Endothelial cell of umbilical vein (primary cell): ENCODE measurements around the gene ATF3. TPM values are rescaled to one million over a fixed set of nuclear protein-coding genes. Genes with fewer than 3 reads are reported as not detected.

Source experiments
- BruUV-seq: library from RNA; stranded (reverse); fragments of 400-500 nt; replicated peaks from 2 replicates; lab custom pipeline; 2021; lab: Mats Ljungman, UMichigan
- CTCF ChIA-PET: fragments of 300-600, 350-600 bp; sonication (Branson Sonifier 250); formaldehyde crosslinking; loops from one replicate; lab custom pipeline; 2021; ENCODE audit warnings: antibody characterized with exemption, inconsistent platforms; lab: Charles Lee
- POLR2A ChIA-PET: fragments of 300-600, 350-600 bp; sonication (Branson Sonifier 250); formaldehyde crosslinking; loops from one replicate; lab custom pipeline; 2021; ENCODE audit warnings: antibody characterized with exemption, inconsistent platforms; lab: Charles Lee
- DNase-seq: peaks from one replicate; pipeline ENCODE4 v3.0.0-alpha.2; 2011; ENCODE audit warnings: low read depth, low spot score
- FAIRE-seq: peaks from 2 replicates; lab custom pipeline; 2011; peaks lifted over from hg19 to GRCh38; lab: Jason Lieb, UNC
- H2AFZ ChIP-seq: 2 replicates; pipeline ENCODE4 v1.6.0; 2012; ENCODE audit warnings: low read depth, low read length, control low read depth, inconsistent platforms
- H3K27ac ChIP-seq: 2 replicates; pipeline ENCODE4 v1.5.1; 2011; ENCODE audit warnings: low read depth, mild to moderate bottlenecking, control low read depth, low read length, moderate library complexity; ENCODE audit not compliant: insufficient read depth
- H3K27me3 ChIP-seq, 2 experiments: 2 replicates each; pipeline versions ENCODE4 v1.6.0 to v1.6.1; 2011; ENCODE audit warnings: low read length in 2 of 2, mixed read lengths in 1 of 2; ENCODE audit not compliant: control insufficient read depth in 2 of 2, insufficient read depth in 2 of 2
- H3K36me3 ChIP-seq, 2 experiments: 2 replicates in 1 of 2; 3 replicates in 1 of 2; pipeline ENCODE4 v1.5.1; 2011; ENCODE audit warnings: low read length in 2 of 2, mild to moderate bottlenecking in 1 of 2, moderate library complexity in 1 of 2; ENCODE audit not compliant: control insufficient read depth in 2 of 2, insufficient read depth in 2 of 2; ENCODE audit errors: extremely low read depth in 1 of 2
- H3K4me1 ChIP-seq: 3 replicates; pipeline ENCODE4 v1.5.1; 2011; ENCODE audit warnings: mild to moderate bottlenecking, low read length; ENCODE audit not compliant: control insufficient read depth, insufficient read depth; ENCODE audit errors: extremely low read depth
- H3K4me2 ChIP-seq: 2 replicates; pipeline ENCODE4 v1.6.1; 2011; ENCODE audit warnings: low read length, control low read depth, mixed read lengths; ENCODE audit not compliant: insufficient read depth
- H3K4me3 ChIP-seq, 3 experiments: fragments of 200-600 bp in 1 of 3; sonication (generic), shearing (Covaris generic) in 1 of 3; replicated peaks in 1 of 3; 2 replicates each; pipeline ENCODE4 v1.5.1; 2011 to 2016; ENCODE audit warnings: control low read depth in 3 of 3, low read length in 3 of 3, mild to moderate bottlenecking in 2 of 3, inconsistent platforms in 1 of 3, low read depth in 1 of 3, moderate library complexity in 1 of 3; ENCODE audit not compliant: insufficient read depth in 1 of 3
- H3K79me2 ChIP-seq: 2 replicates; pipeline ENCODE4 v1.6.0; 2012; ENCODE audit warnings: low read length, inconsistent platforms; ENCODE audit not compliant: control insufficient read depth, insufficient read depth
- H3K9ac ChIP-seq: replicated peaks from 2 replicates; pipeline ENCODE3; 2011; ENCODE audit warnings: low read length, control low read depth; ENCODE audit not compliant: insufficient read depth; ENCODE audit errors: extremely low read depth
- H3K9me1 ChIP-seq: replicated peaks from 3 replicates; pipeline ENCODE4 v1.6.0; 2011; ENCODE audit warnings: mild to moderate bottlenecking, low read length; ENCODE audit not compliant: control insufficient read depth, insufficient read depth; ENCODE audit errors: extremely low read depth
- H3K9me3 ChIP-seq: replicated peaks from 2 replicates; pipeline ENCODE4 v1.5.1; 2012; ENCODE audit warnings: low read length, inconsistent platforms; ENCODE audit not compliant: control insufficient read depth, insufficient read depth
- H4K20me1 ChIP-seq: replicated peaks from 2 replicates; pipeline ENCODE3; 2011; ENCODE audit warnings: mild to moderate bottlenecking, low read length; ENCODE audit not compliant: control insufficient read depth, insufficient read depth; ENCODE audit errors: extremely low read depth
- CTCF ChIP-seq, 2 donors: IDR thresholded peaks; 1 replicate in 1 of 2; 2 replicates in 1 of 2; pipeline ENCODE4 v1.5.1; 2011; ENCODE audit warnings: low read length in 2 of 2, mild to moderate bottlenecking in 2 of 2, moderate library complexity in 2 of 2, control low read depth in 1 of 2, inconsistent platforms in 1 of 2, low read depth in 1 of 2; ENCODE audit not compliant: insufficient read depth in 1 of 2; ENCODE audit errors: extremely low read depth in 1 of 2
- EZH2 ChIP-seq: IDR thresholded peaks from 2 replicates; pipeline ENCODE4 v1.6.1; 2012; ENCODE audit warnings: borderline replicate concordance, low read depth, mild to moderate bottlenecking, moderate library complexity, low read length, inconsistent platforms; ENCODE audit not compliant: severe bottlenecking
- FOS ChIP-seq: IDR thresholded peaks from 2 replicates; pipeline ENCODE4 v1.6.1; 2011; ENCODE audit warnings: mild to moderate bottlenecking, low read length, moderate library complexity, borderline replicate concordance; ENCODE audit not compliant: insufficient read depth
- GATA2 ChIP-seq: IDR thresholded peaks from 2 replicates; pipeline ENCODE4 v1.7.0; 2011; ENCODE audit warnings: low read depth, mild to moderate bottlenecking, moderate library complexity, mixed read lengths, low read length; ENCODE audit not compliant: insufficient read length, insufficient read depth
- JUN ChIP-seq: IDR thresholded peaks from 2 replicates; pipeline ENCODE4 v1.6.1; 2011; ENCODE audit warnings: borderline replicate concordance, low read depth; ENCODE audit not compliant: insufficient read length, insufficient read depth
- MAX ChIP-seq: IDR thresholded peaks from 2 replicates; pipeline ENCODE4 v1.6.1; 2011; ENCODE audit not compliant: insufficient read depth, insufficient read length
- MYC ChIP-seq: IDR thresholded peaks from one replicate; pipeline ENCODE4 v1.6.1; 2011; ENCODE audit warnings: mild to moderate bottlenecking, low read depth, low read length
- POLR2A ChIP-seq: IDR thresholded peaks from 2 replicates; pipeline ENCODE4 v1.6.1; 2012; ENCODE audit warnings: low read depth, mild to moderate bottlenecking, control low read depth, low read length
- POLR2AphosphoS5 ChIP-seq: IDR thresholded peaks from 2 replicates; pipeline ENCODE4 v1.6.1; 2012; ENCODE audit warnings: low read depth, mild to moderate bottlenecking, control low read depth, low read length, moderate library complexity; ENCODE audit not compliant: insufficient read depth
- dilution Hi-C: fragments of 300-500 bp; cut with MboI; formaldehyde crosslinking; loops from one replicate; pipeline ENCODE4 v1.15.0; 2019; ENCODE audit warnings: low sequenced_read_pairs; ENCODE audit not compliant: extremely low pct_ligation_motif_present
- intact Hi-C: fragments of 100-400 bp; cut with micrococcal nuclease; formaldehyde crosslinking; loops from one replicate; pipeline ENCODE4 v1.10.0; 2022
- polyA plus RNA-seq, 4 experiments: library from polyadenylated mRNA; depleted of rRNA in 3 of 4; stranded (reverse) in 3 of 4; unstranded in 1 of 4; fragments of >200 nt; gene quantifications; 2 replicates each; pipeline versions ENCODE4 v1.2.1 to v1.2.3, GENCODE V29; 2011 to 2012; ENCODE audit warnings: missing spikeins in 1 of 4
- total RNA-seq: library from RNA; stranded (reverse); gene quantifications from 2 replicates; pipeline ENCODE4 v1.2.3, GENCODE V29; 2021

ATF3 gene
- total and polyA plus RNA-seq, 2 donors (not counting 3 experiments of a cell fraction or from before 2014, with no cell fraction given): 6.1 to 17.1 TPM

- Histone ChIP-seq H3K4me1 (no peaks in the 10 kb centered on the region), H3K4me3 (no peak overlapping the region), H3K9me3 (no peaks in the 10 kb centered on the region), H3K36me3 (no peaks in the 10 kb centered on the region), H3K27ac (no peak overlapping the region), H3K27me3 (peaks cover 0 to 8% of the 10 kb centered on the region in 2 experiments), H4K20me1 (no peaks in the 10 kb centered on the region), H3K9ac (no peak overlapping the region), H3K79me2 (no peaks in the 10 kb centered on the region), H3K4me2 (no peak overlapping the region), H3K9me1 (no peaks in the 10 kb centered on the region), H2AFZ (no peak overlapping the region)
- intact Hi-C loops (no loop called here), dilution Hi-C loops (no loop called here)
- DNase-seq: no peak
- TF ChIP-seq POLR2A (no peak), MYC (no peak), GATA2 (no peak), POLR2AphosphoS5 (no peak), CTCF (IDR thresholded peaks at IDR 0.05; ENCODE audit: extremely low read depth in 1 of 2, insufficient read depth in 1 of 2, low read depth in 1 of 2, low read length in 2 of 2) (no peak), MAX (no peak), JUN (no peak), EZH2 (no peak), FOS (no peak)
- no peak for FAIRE-seq
- POLR2A ChIA-PET: no interaction called here
- CTCF ChIA-PET: interaction anchor here (0.9 to 1.5 kb wide), 6 partner anchors 9 to 151 kb away, joined by 3 to 11 read pairs (median 4); partner anchors contain the start of gene ATF3
- no TSS peak for BruUV-seq
These were observed 19.5 kb downstream of the ATF3 start for GRCh38 chr1:212628046-212628445.
